Activated CD4-positive, CD25-positive, alpha-beta regulatory T cell treated with anti-CD3 and anti-CD28 coated beads, Interleukin-2, amount 50 U/mL, for 72 hours (primary cell): Measurements from ENCODE around the gene MED12L.

Source experiments
- DNase-seq: peaks from one replicate; pipeline ENCODE4 v3.0.0; 2021

Gene MED12L

DNA sequence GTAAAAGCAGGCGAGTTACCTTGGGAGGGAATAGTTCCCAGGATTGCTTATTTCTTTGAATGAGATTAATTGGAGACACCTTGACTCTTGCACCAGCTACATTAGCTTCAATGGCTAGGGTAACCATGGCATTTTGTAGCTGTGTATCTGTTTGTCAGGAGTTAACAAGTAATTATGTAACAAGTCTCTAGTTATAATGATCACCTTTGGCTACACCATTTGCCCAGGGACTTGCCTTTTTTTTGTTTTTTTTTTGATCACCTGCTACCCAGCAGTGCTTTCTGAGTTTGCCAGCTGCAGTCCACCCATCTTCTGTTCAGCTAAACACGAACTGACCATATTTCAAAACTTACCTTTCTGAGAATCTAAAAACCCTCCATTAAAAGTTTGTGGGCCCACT, 2.2 kb downstream of the MED12L start:
- no peak for DNase-seq

DNA sequence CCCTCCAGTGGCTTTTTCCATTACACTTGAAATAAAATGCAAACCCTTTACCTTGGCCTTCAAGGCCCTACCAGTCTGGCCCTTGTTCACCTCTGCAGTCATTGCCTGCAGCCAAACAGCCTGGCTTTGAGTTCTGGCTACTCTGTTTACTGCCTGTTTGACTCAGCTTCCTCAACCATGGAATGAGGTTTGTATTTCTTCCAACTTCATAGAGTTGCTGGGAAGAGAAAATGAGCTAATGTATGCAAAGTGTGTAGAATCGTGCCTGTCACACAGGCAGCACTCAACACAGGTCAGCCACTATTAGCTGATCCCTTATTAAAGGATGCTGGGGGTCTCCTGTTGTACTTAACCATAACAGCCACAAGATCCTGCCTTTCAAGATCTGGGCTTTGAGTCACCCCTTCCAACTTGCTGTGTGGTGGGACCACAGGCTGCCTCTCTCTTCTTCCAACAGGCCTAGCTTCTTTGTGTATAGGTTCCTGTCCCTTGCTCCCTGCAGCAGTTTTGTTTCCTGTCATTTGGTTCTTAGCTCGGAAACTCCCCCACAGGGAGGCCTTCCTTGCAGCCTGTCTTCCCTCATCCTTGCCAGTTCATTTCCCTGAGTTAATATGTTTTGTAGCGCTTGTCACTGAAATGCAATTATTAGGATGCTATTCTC, 6.4 kb downstream of the MED12L start:
- DNase-seq = no peak

DNA sequence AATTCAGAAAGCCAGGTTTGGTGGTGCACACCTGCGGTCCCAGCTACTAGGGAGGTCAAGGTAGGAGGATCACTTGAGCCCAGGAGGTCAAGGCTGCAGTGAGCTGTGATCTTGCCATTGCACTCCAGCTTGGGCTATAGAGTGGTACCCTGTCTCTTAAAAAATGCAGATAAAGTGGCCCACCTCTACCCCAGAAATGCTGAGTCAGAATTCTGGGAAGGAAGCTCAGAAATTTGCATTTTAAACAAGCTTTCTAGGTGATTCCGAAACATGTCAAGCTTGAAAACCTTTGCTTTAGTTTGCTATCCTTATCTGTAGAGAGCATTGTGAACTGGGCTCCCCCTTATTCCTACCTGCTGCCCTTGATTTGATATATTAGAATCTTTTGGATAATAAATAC, 7.7 kb downstream of the MED12L start:
- no peak for DNase-seq

DNA sequence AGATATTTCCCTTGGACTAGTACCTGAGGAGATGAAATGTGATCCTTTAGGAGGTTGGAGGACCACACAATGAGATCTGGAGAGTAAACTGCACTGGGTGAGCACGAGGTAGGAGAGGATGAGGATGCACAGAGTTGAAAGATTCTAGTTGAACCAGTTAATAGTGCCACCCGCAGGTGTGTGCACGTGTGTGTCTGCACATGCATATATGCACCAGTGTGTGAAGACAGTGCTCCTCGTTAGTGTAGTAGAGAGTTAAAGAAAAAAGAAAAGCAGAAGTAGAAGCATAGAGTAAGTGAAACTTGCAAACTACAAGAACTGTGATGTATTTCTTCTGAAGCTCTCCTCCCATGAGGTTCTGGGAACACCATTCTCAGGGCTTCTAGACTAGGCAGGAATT, 8.4 kb downstream of the MED12L start:
- no peak for DNase-seq

DNA sequence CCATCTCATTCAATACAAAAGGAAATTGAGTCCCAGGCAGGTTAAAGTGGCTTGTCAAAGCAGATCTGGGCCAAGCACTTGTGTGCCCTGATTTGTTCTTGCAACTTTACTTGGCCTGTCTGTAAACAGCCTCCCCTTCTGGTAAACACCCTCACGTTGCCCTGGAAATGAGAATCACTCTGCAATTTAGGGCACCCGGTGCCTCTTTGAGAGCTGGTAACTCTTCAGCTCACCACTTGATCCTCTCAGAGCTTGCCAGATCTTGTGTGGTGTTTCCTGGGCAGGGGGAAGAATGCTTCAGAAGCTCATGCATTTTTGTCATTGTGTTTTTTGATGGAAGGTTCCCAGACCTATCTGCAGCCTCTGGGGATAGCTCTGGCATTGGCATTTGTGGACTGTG, 11.3 kb downstream of the MED12L start:
- DNase-seq = no peak

DNA sequence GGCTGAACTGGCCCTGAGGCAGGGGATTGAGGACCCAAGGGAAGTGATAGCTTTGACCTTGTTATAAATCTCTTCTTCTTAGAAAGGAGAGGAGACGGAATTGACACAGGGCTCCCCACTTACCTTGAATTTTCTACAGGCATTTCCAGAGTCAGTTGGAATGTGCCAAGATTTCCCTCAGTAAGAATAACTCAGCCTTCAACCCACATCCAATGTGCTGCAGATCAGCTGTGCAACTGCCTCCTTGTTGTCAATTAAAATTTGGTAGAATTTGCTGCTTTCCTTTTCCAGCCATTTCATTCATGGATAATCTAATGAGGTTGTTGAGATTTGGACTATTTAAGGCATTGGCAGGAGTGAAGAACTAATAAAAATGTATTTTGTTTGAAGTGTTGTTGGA, 14.6 kb downstream of the MED12L start:
- DNase-seq = no peak

DNA sequence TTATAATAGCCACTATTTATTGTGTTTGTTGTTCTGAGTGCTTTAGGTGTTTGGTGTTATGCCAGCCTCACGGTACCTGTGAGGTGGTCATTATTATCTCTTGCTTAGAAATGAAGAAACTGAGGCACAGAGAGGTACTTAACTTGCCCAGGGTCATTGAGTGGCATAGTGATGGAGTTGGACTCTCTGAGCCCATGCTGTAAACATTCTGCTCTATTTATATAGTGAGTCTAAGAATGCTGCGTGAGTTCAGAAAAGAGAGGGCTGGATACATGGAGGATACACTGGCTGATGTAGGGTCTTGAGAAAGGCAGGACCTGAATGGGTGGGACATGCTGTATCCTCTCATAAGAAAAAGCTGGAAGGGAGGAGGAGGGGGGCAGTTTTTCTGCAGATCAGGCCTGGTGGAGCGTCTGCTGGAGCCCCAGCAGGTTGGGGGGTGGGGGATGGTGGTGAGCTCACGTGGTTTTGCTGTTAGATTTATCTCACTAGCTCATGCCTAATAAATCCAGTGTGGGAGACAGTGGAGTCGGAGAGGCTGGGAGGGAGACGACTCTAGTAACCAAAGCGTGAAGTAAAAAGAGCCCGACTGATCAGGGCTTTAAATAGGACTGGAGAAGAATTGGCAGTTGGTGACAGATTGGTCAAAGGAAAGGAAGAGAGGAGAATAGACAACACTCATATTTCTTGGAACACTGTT, 16.0 kb downstream of the MED12L start:
- no peak for DNase-seq

DNA sequence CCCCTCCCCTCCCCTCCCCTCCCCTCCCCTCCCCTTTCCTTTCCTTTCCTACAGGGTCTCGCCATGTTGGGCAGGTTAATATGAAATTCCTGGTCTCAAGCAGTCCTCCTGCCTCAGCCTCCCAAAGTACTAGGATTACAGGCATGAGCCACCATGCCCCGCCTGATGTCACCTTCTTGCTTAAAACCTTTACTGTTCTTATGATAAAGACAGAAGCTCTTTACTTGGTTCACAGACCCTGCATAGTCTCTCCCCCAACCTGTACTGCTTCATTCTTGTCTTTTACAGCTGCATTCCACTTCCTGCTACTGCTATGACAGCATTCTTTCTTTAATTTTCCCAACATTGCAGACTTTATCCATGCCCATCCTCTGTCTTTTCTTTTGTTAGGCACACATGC, 20.8 kb downstream of the MED12L start:
- DNase-seq = no peak

DNA sequence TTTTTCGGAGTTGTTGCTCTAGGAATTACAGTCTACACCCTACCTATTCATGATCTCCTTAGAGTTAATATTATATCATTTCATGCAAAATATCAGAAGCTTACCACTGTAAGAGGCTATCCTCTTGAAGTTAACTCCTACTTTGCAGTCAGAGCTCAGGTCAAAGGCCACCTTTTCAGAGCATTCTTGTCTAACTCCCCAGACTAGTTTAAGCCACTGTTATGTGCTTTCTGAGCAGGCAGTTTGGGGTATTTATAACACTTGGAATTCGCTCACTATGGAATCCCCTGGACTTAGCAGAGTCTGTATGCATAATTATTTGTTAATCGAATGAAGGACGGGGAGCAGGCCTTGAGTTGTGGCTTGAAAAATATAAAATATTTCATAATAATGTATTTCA, 21.7 kb downstream of the MED12L start:
- DNase-seq = no peak

DNA sequence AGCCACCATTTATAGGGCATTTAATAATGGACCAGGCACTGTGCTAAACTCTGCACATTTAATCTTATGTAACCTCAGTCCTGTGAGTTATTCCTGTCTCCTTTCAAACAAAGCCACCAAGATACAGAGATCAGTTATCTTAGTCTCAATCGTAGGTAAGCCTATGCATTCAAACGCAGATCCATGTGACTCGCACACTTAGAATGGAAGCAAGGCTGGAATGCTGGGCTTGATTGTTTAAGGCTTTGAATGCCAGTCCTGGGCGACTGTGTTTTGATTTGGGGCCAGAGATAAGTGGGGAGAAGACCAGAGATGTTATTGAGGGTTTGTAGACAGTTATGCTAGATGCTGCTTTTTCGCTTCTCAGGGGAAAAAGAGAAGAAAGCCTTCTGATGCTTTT, 22.2 kb downstream of the MED12L start:
- no peak for DNase-seq

DNA sequence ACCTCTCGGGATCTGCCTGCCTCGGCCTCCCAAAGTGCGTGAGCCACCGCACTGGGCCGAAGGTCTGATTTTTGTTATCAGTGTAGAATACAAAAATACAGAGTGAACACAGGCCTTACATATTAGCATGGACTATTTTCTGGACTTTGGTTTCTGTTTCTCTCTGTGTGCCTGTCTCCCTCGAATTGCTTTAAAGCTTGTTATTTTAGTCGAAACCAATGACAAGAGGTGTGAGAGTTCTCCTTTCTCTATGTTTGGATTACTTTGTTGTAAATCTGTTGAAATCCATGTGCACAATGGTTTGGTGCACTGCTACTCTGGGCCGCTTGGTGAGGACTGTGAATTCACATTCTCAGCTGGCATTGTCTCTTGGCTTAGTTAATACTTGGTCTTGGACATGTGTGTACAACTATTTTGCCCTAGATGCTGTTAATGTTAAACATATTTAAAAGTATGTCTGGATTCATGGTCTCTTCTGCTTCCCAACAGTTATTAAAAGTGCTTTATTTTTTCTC, 23.9 kb downstream of the MED12L start:
- no peak for DNase-seq

DNA sequence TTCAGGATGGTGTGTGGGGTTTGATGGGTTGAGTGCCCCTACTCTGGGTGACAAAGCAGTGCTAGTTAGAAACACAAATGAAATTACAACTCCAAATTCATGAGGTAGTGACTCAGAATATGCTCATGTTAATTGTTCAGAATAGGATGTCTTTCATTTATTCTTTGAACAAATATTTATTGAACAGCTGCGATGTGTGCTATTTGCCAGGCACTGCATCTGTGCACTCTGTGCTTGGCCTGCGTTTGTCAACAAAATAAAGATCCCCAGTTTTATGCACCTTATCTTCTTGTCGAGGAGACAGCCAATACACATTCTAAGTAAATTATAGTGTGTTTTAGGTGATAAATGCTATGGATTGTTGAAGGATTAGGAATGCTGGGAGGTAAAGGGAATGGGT, 27.3 kb downstream of the MED12L start:
- DNase-seq = no peak

DNA sequence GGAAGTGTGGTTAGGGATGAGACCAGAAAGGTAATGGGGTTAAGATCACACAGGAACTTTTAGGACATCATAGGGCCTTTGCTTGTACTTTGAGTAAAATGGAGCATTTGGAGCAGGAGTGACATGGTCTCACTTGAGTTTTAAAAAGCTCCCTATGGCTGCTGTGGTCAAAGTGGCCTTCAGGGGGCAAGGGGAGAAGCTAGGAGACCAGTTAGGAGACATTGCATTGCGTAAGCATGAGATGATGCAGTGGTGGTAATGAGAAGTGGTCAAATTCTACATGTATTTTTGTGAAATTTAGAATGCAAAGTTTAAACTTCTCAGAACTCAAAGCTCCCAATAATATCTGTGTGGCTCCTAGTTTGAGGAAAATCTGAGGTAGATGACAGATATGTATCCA, 27.9 kb downstream of the MED12L start:
- no peak for DNase-seq

DNA sequence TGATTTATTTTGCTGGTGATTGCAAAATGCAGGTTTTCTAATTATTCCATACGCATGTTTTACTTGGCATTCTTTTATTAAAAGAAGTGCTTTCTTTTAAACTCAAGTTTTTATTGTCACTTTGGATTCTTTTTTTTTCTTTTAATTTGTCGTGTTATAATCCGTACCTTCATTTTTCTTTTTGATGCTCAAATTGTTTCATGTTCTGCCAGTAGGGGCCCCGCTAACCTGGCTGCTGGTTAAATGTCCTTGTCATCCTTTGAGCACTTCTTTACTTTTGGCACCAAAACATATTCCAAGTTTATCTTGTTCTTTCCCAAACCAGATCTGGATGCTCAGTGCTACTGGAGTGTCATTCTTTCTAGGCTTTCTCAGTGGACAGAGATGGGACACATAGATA, 31.6 kb downstream of the MED12L start:
- no peak for DNase-seq

DNA sequence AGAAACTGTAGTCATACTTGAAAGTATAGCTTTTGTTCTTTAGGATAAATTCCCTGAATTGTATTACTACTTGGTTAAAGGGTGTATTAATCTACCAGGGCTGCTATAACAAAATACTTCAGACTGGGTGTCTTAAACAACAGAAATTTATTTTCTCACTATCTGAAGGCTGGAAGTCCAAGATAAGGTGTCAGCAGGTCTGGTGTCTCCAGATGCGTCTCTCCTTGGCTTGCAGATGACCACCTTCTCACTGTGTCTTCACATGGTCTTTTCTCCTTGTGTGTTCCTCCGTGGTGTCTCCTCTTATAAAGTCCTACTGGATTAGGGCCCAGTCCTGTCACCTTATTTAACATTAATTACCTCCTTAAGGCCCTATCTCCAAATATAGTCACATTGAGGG, 33.7 kb downstream of the MED12L start:
- no peak for DNase-seq

DNA sequence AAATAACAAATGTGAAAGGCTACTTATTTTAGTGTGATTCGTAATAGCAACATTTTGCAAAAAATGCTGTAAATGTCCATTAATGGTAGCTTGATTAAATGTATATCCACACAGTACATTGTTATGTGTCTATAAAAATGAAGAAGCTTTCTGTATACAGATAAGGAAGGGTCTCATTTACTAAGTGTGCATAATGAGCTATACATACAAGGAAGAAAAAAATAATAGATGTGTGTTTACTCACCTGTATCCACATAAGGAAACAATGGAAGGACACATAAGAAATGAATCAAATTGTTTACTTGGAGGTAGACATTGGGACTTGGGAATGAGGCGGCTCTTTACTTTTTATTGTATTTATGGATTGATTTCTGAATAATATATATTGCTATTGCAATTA, 34.9 kb downstream of the MED12L start:
- no peak for DNase-seq

DNA sequence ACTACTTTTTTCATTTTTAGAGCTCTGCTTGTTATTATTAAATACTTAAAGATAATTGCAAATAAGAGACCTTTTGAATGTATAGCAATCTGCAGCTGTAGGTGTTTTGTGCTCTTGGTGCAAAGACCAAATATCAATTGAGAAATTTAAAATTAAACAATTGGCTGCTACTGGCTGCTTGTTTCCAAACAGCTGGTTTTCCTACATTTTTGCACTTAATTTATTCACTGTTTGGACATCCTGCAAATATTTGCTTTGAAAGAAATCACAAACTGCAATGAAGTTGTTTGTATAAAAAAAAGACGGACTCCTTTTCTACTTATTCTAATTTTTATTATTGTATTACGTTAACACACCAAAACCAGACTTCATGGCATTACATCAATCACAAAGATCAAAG, 35.6 kb downstream of the MED12L start:
- DNase-seq = no peak

DNA sequence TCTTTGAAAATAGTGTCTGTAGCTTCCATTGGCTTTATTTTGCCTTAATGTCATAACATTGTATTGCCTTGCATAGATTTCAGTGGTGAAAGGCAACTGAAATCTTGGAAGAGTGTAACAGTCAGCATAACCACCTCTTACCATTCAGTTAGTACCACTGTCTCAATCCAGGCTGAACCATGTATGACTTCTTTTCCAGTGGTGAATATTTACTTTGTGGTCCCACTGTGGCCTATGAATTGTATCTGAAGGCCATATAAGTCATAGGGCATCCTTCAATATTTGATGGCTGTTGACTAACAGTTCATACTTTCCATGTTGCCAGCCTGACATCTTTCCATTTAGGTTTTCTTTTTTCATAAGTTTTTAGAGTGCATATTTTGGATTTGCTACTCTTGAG, 38.4 kb downstream of the MED12L start:
- no peak for DNase-seq

DNA sequence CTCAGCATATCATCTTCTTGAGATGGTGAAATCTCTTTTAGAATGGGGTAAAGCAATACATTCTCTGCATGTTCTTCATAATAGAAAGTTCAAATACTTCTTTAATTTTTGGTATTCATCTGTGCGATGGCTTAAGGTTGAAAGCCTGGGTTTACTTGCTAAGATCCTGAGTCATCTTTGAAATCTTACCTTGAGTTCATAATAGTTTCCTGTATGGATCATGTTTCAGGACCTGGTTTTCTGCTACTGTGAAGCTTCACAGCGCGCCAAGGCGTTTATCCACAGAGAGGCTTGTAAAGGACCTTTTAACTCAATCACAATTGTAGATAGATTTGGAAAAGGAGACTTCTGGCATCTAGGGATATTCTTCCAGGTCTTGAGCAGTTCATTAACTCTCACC, 39.0 kb downstream of the MED12L start:
- DNase-seq = no peak

DNA sequence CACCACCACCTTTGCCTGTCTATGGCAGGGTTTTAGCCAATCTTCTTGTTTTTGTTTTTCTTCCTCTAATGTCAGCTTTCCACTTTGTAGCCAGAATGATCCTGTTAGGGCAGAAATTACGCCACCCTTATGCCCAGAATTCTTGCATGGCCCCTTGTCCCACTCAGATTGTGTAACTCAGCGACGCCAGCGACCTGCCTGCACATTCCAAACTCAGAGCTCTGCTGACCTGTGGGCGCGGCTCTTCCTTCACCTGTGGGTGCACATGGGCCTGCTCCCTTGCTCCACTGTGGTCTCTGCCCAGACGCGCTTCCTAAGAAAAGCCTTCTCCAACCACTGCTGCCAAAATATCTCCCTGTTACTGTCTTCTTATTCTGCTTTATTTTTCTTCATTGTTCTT, 45.0 kb downstream of the MED12L start:
- DNase-seq = no peak

DNA sequence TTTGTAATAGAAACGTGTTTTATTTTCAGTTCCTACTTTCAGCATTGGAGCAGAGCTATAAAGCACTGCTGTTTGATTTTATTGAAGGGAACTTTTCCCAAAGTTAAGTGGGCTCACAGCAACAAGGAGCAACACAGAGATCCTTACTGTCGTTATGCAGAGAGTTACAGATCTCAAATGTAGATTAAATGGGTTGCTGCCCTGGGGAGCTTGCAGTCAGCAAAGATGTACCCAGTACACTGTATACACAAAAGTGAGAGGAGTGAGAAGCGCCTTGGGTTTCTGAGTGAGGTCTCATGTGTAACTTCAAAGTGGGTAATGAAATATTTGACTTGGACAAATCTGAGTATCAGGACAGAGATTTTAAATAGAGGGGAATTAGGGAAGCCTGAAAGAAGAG, 47.7 kb downstream of the MED12L start:
- no peak for DNase-seq

DNA sequence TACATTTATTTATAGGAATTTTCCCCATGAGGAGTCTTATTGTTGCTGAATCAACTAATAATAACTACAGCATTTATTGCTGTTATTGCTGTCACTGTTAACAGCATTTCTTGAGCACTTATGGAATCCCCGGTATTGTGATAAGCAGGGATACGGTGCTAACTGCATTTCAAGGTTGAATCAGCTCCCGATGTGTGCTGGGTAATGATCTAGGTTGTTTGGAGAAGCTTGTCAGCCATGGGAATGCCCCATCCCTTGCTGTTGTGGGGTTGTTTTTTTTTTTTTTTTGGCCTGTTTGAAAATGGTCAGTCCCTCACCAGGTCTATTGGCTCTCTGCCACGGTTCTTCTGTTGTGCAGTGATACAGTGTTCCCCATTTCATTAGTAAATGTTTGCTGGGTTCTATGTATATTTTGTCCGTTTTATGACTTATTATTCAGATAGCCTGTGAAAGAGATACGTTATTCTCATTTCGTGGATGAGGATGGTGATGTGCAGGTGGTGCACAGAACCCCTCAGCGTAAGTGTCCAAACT, 48.5 kb downstream of the MED12L start:
- no peak for DNase-seq

DNA sequence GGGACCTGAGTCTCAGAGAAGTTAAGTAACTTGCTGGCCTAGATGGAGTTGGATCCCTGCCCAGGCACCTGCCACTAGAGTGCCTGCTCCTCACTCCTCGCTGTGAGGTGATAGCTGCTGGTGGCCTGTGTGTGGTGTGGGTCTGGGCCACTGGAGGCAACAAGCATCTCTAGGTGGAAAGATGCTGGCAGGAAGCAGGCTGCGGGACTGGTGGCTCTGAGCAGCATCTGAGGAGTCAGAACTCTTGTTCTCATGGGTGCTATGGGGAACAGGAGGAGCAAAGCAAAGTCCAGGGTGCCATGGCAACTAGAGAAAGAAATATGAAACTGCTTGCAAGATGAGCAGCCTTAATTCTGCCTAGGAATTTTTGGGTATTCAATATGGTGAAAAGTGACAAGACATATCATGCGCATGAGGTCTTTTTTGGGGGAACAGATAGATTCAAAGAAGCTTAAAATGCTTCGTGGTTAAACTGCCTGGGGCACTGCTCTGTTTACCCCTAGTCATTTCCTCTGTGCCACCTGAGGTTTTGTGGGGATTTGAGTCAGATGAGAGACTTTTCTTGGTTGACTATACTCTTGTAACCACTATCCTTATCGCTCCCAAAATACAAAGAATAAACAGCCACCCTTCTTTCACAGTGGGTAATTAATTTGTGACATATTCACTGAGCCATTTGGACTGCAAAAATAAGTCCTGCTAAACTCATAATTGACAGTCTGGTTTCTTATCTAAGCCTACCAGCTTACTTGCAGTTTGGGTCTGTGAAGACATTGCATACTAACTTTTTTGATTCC, 50.3 kb downstream of the MED12L start:
- DNase-seq = no peak

DNA sequence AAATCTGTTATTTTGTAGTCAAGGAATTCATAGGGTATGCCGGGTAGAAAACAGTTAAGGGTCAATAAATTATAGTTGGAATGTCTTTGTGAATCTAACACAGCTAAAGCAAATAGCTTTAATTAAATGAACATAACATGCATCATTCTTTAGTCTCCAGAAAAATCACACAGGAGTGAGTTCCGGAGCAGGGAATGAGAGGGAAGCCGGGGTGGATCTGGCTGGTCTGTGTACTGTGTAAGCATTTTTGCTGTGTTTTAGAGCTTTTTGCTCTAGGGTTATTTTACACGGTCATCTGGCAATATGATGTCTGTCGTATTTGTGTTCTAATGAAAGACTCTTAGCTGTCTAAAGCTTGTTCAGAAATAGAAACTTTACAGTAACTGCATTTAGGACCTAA, 57.5 kb downstream of the MED12L start:
- DNase-seq = no peak
